ENCODE data around the gene CRYBB3. TPM values are rescaled to one million over a fixed set of nuclear protein-coding genes. Genes with fewer than 3 reads are reported as not detected.

The CRYBB3 gene

Small RNA genes within 50 kb of the gene (small RNA-seq; reads per million reads assigned to genes)
- not detected for gene Z99916.2 (ENCODE audit: insufficient read depth)
